PFSK-1 (cell line): ENCODE measurements around the gene SERPINB10.

Experiments
- POLR2AphosphoS5 ChIP-seq: IDR thresholded peaks from 2 replicates; pipeline ENCODE4 v1.6.1; 2012; ENCODE audit warnings: low read depth, mild to moderate bottlenecking, control low read depth, low read length, moderate library complexity
- SIN3A ChIP-seq: IDR thresholded peaks from 2 replicates; pipeline ENCODE4 v1.6.1; 2012; ENCODE audit warnings: mild to moderate bottlenecking, low read length, moderate library complexity, borderline replicate concordance; ENCODE audit not compliant: insufficient read depth
- TAF1 ChIP-seq: IDR thresholded peaks from 2 replicates; pipeline ENCODE4 v1.6.1; 2012; ENCODE audit warnings: low read length, control low read depth, borderline replicate concordance; ENCODE audit not compliant: insufficient read depth
- TF ChIP-seq, protein P1 (sequence below), 2 experiments: IDR thresholded peaks; 2 replicates each; pipeline versions ENCODE4 v1.6.1 to v1.8.0; 2011 to 2012; ENCODE audit warnings: low read depth in 2 of 2, low read length in 2 of 2, control low read depth in 1 of 2, inconsistent platforms in 1 of 2, mild to moderate bottlenecking in 1 of 2, moderate library complexity in 1 of 2; ENCODE audit not compliant: insufficient read depth in 1 of 2

DNA sequence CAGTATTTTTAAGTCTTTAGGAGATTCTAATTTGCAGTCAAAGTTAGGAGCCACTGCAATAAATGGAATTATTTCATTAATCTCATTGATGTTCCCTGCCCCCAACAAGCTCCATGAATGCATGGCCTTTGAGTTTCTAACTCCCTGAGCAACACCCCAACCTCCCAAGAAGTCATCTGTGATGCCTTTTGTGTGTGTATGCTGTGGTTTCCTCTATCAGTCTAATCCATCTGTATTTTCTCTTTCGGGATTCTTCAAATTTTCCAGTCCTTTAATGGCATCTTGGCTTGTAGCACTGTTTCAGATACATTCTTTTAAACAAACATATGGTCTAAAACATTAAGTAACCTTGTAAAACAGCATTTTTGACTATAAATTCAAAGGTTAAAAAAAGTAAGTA lies 16.8 kb downstream of the SERPINB10 start:
- TF ChIP-seq, protein P1, sequence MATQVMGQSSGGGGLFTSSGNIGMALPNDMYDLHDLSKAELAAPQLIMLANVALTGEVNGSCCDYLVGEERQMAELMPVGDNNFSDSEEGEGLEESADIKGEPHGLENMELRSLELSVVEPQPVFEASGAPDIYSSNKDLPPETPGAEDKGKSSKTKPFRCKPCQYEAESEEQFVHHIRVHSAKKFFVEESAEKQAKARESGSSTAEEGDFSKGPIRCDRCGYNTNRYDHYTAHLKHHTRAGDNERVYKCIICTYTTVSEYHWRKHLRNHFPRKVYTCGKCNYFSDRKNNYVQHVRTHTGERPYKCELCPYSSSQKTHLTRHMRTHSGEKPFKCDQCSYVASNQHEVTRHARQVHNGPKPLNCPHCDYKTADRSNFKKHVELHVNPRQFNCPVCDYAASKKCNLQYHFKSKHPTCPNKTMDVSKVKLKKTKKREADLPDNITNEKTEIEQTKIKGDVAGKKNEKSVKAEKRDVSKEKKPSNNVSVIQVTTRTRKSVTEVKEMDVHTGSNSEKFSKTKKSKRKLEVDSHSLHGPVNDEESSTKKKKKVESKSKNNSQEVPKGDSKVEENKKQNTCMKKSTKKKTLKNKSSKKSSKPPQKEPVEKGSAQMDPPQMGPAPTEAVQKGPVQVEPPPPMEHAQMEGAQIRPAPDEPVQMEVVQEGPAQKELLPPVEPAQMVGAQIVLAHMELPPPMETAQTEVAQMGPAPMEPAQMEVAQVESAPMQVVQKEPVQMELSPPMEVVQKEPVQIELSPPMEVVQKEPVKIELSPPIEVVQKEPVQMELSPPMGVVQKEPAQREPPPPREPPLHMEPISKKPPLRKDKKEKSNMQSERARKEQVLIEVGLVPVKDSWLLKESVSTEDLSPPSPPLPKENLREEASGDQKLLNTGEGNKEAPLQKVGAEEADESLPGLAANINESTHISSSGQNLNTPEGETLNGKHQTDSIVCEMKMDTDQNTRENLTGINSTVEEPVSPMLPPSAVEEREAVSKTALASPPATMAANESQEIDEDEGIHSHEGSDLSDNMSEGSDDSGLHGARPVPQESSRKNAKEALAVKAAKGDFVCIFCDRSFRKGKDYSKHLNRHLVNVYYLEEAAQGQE (IDR thresholded peaks at IDR 0.05; ENCODE audit: insufficient read depth in 1 of 2, low read depth in 2 of 2, low read length in 2 of 2), result no peak
- no peak for TF ChIP-seq POLR2AphosphoS5
- no peak for TF ChIP-seq SIN3A
- no peak for TF ChIP-seq TAF1
